Measurements from ENCODE around the gene CDH15. TPM values are rescaled to one million over a fixed set of nuclear protein-coding genes. Genes with fewer than 3 reads are reported as not detected.
A peak's percentile ranks its signal among the peaks of the same experiment; 100 is the strongest.

The CDH15 gene
- total RNA-seq, 1 experiment from 2014 or later = not detected

- no peaks in the 10 kb centered on the region for H3K4me1 Mint-ChIP-seq (ENCODE audit: low read depth, unreplicated experiment)
- Histone ChIP-seq H3K27me3 (replicated peaks; ENCODE audit: control insufficient read depth, insufficient read depth, low read length) (no peaks in the 10 kb centered on the region), H3K36me3 (ENCODE audit: control insufficient read depth, insufficient read depth, low read length) (0 out of 2 replicates have a peak, but pooled peaks cover 2% of the 10 kb centered on the region), H3K4me1 (no peaks in the 10 kb centered on the region), H3K9me3 (peaks cover 6% of the 10 kb centered on the region; the same call in 1 of the 2 replicates), H3K4me3 (ENCODE audit: low read depth, low read length) (no peak overlapping the region)
- H3K36me3 Mint-ChIP-seq (ENCODE audit: insufficient read depth, unreplicated experiment) = peaks cover 44% of the 10 kb centered on the region
- TF ChIP-seq CTCF (IDR thresholded peaks at IDR 0.05; ENCODE audit: insufficient read depth in 1 of 2, low read depth in 1 of 2, low read length in 1 of 2, severe bottlenecking in 1 of 2, unreplicated experiment in 1 of 2) = no peak
- no peak for DNase-seq
- POLR2A ChIA-PET = no interaction called here
- peaks cover 12% of the 10 kb centered on the region for H3K9me3 Mint-ChIP-seq (ENCODE audit: unreplicated experiment)
- BruUV-seq (replicated peaks) = no TSS peak
- CTCF ChIA-PET = no interaction called here
- no peaks in the 10 kb centered on the region for H3K27me3 Mint-ChIP-seq (ENCODE audit: insufficient read depth, unreplicated experiment)
- H3K4me3 Mint-ChIP-seq (ENCODE audit: unreplicated experiment) = no peak overlapping the region
- H3K27ac Mint-ChIP-seq (ENCODE audit: unreplicated experiment) = no peak overlapping the region
- intact Hi-C loops (cut with micrococcal nuclease; ENCODE audit: unreplicated experiment) = no loop called here
Measured at GRCh38 chr16:89237733-89238132, 66.2 kb downstream of the CDH15 start.

GRCh38 chr16:89241187-89242007 is 69.8 kb downstream of the CDH15 start:
- peak overlapping the region; percentile 88 for H3K27ac Mint-ChIP-seq (ENCODE audit: unreplicated experiment)
- H3K27me3 Mint-ChIP-seq (ENCODE audit: insufficient read depth, unreplicated experiment) = no peaks in the 10 kb centered on the region
- no peaks in the 10 kb centered on the region for H3K9me3 Mint-ChIP-seq (ENCODE audit: unreplicated experiment)
- H3K4me1 Mint-ChIP-seq (ENCODE audit: low read depth, unreplicated experiment) = no peaks in the 10 kb centered on the region
- intact Hi-C loops (cut with micrococcal nuclease; ENCODE audit: unreplicated experiment) = loop anchor here (2.0 kb wide), 1 partner anchor 25 kb away; the partner anchor contains the start of gene ZNF778
- Histone ChIP-seq H3K4me1 (no peaks in the 10 kb centered on the region), H3K27me3 (replicated peaks; ENCODE audit: control insufficient read depth, insufficient read depth, low read length) (no peaks in the 10 kb centered on the region), H3K4me3 (ENCODE audit: low read depth, low read length) (peak overlapping the region; percentile 92), H3K36me3 (ENCODE audit: control insufficient read depth, insufficient read depth, low read length) (no peaks in the 10 kb centered on the region), H3K9me3 (peaks cover 6% of the 10 kb centered on the region; the same call in 1 of the 2 replicates)
- H3K4me3 Mint-ChIP-seq (ENCODE audit: unreplicated experiment) = peak overlapping the region; percentile 86
- TF ChIP-seq CTCF (IDR thresholded peaks at IDR 0.05; ENCODE audit: insufficient read depth in 1 of 2, low read depth in 1 of 2, low read length in 1 of 2, severe bottlenecking in 1 of 2, unreplicated experiment in 1 of 2) = no peak
- BruUV-seq (replicated peaks) = TSS peak; percentile 95
- ChIA-PET POLR2A (interaction anchor here (0.6 kb wide), 2 partner anchors 31 to 430 kb away, joined by 6 to 8 read pairs; partner anchors contain the start of gene APRT), CTCF (interaction anchor here (0.7 to 1.1 kb wide), 3 partner anchors 20 to 90 kb away, joined by 3 to 7 read pairs (median 4); no protein-coding TSS in a partner anchor)
- peaks cover 21% of the 10 kb centered on the region for H3K36me3 Mint-ChIP-seq (ENCODE audit: insufficient read depth, unreplicated experiment)
- peak; percentile 82 to 86 for DNase-seq

GRCh38 chr16:89242795-89243200 is 71.2 kb downstream of the CDH15 start:
- Histone ChIP-seq H3K9me3 (peaks cover 6% of the 10 kb centered on the region; the same call in 1 of the 2 replicates), H3K4me3 (ENCODE audit: low read depth, low read length) (no peak overlapping the region), H3K4me1 (no peaks in the 10 kb centered on the region), H3K27me3 (replicated peaks; ENCODE audit: control insufficient read depth, insufficient read depth, low read length) (no peaks in the 10 kb centered on the region), H3K36me3 (ENCODE audit: control insufficient read depth, insufficient read depth, low read length) (no peaks in the 10 kb centered on the region)
- Mint-ChIP-seq H3K4me1 (ENCODE audit: low read depth, unreplicated experiment) (no peaks in the 10 kb centered on the region), H3K27me3 (ENCODE audit: insufficient read depth, unreplicated experiment) (no peaks in the 10 kb centered on the region), H3K9me3 (ENCODE audit: unreplicated experiment) (no peaks in the 10 kb centered on the region), H3K36me3 (ENCODE audit: insufficient read depth, unreplicated experiment) (peaks cover 20% of the 10 kb centered on the region), H3K4me3 (ENCODE audit: unreplicated experiment) (no peak overlapping the region), H3K27ac (ENCODE audit: unreplicated experiment) (peak overlapping the region; percentile 51)
- BruUV-seq (replicated peaks) = no TSS peak
- ChIA-PET CTCF (no interaction called here), POLR2A (no interaction called here)
- TF ChIP-seq CTCF (IDR thresholded peaks at IDR 0.05; ENCODE audit: insufficient read depth in 1 of 2, low read depth in 1 of 2, low read length in 1 of 2, severe bottlenecking in 1 of 2, unreplicated experiment in 1 of 2) = no peak
- no peak for DNase-seq
- intact Hi-C loops (cut with micrococcal nuclease; ENCODE audit: unreplicated experiment) = no loop called here
